ENCODE measurements around the gene NOC4L. TPM values are rescaled to one million over a fixed set of nuclear protein-coding genes. Genes with fewer than 3 reads are reported as not detected.

NOC4L gene
- total and polyA plus RNA-seq, 2 donors (not counting 3 experiments of a cell fraction or from before 2014, with no cell fraction given): 19.4 to 29.4 TPM

DNA sequence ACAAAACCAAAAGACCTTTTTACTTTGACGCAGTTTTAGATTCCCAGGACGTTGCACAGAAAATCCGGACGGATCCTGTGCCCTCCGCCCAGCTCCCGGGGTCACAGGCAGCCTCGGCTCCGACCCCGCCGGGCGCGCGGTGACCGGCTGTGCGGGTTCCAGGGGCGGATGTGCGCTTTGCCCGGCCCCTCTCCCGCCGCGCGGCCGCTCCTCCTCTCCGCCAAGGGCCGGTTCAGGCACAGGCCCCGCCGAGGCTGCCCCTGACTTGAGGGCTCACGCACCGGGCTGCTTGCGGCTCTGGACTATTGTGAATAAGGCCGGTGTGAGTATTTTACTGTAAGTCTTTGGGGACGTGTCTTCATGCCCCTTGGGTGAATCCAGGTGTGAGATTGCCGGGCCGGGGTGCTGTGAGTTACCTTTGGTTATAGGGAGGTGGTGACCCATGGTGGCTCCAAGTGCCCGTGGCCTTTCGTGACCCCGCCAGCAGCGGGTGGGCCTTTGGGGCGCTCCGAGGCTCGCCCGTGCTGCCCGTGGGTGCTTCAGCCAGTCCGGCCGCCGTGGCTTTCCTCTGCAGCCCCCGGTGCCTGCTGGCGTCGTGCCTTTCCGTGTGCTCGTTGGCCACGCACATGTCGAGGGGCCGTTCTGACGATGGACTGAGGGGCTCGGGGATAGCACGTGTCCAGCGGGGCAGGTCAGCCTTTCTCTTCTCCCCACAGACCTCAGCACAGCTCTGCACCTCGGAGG, 45.9 kb downstream of the NOC4L start:
- BruUV-seq (replicated peaks): no TSS peak
- no peak for FAIRE-seq
- Histone ChIP-seq H3K79me2 (ENCODE audit: control insufficient read depth, insufficient read depth, low read length) (no peaks in the 10 kb centered on the region), H3K36me3 (ENCODE audit: control insufficient read depth in 2 of 2, extremely low read depth in 1 of 2, insufficient read depth in 2 of 2, low read length in 2 of 2) (no peaks in the 10 kb centered on the region), H3K27me3 (ENCODE audit: control insufficient read depth in 2 of 2, insufficient read depth in 2 of 2, low read length in 2 of 2) (peaks cover 0 to 5% of the 10 kb centered on the region in 2 experiments), H3K9me3 (replicated peaks; ENCODE audit: control insufficient read depth, insufficient read depth, low read length) (no peaks in the 10 kb centered on the region), H3K9ac (replicated peaks; ENCODE audit: extremely low read depth, insufficient read depth, low read length) (peak overlapping the region; percentile 67), H3K9me1 (replicated peaks; ENCODE audit: control insufficient read depth, extremely low read depth, insufficient read depth, low read length) (no peaks in the 10 kb centered on the region), H4K20me1 (replicated peaks; ENCODE audit: control insufficient read depth, extremely low read depth, insufficient read depth, low read length) (no peaks in the 10 kb centered on the region), H3K27ac (ENCODE audit: insufficient read depth, low read depth, low read length) (no peak overlapping the region), H3K4me2 (ENCODE audit: insufficient read depth, low read length) (peak overlapping the region; percentile 87), H2AFZ (ENCODE audit: low read depth, low read length) (peak overlapping the region; percentile 96), H3K4me1 (ENCODE audit: control insufficient read depth, extremely low read depth, insufficient read depth, low read length) (peaks cover 8% of the 10 kb centered on the region), H3K4me3 (replicated peaks in 1 of 3; ENCODE audit: insufficient read depth in 1 of 3, low read depth in 1 of 3, low read length in 3 of 3) (peak overlapping the region; percentile 44 to 69 (median 44))
- ChIA-PET POLR2A (no interaction called here), CTCF (interaction anchor here (1.4 to 1.6 kb wide), 2 partner anchors 36 to 225 kb away, joined by 3 to 5 read pairs; no protein-coding TSS in a partner anchor)
- intact Hi-C loops (cut with micrococcal nuclease) (no loop called here), dilution Hi-C loops (cut with MboI; ENCODE audit: extremely low pct_ligation_motif_present, low sequenced_read_pairs) (no loop called here)
- DNase-seq (ENCODE audit: low read depth, low spot score): no peak
- TF ChIP-seq, protein P1, sequence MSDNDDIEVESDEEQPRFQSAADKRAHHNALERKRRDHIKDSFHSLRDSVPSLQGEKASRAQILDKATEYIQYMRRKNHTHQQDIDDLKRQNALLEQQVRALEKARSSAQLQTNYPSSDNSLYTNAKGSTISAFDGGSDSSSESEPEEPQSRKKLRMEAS (IDR thresholded peaks at IDR 0.05; ENCODE audit: insufficient read depth, insufficient read length): no peak
- TF ChIP-seq GATA2 (IDR thresholded peaks at IDR 0.05; ENCODE audit: insufficient read depth, insufficient read length, low read depth, low read length) (no peak), MYC (IDR thresholded peaks at IDR 0.05; ENCODE audit: low read depth, low read length) (no peak), POLR2A (IDR thresholded peaks at IDR 0.05; ENCODE audit: low read depth, low read length) (no peak), POLR2AphosphoS5 (IDR thresholded peaks at IDR 0.05; ENCODE audit: insufficient read depth, low read depth, low read length) (no peak), FOS (IDR thresholded peaks at IDR 0.05; ENCODE audit: borderline replicate concordance, insufficient read depth, low read length) (no peak), EZH2 (IDR thresholded peaks at IDR 0.05; ENCODE audit: borderline replicate concordance, low read depth, low read length, severe bottlenecking) (no peak), JUN (IDR thresholded peaks at IDR 0.05; ENCODE audit: borderline replicate concordance, insufficient read depth, insufficient read length, low read depth) (no peak)
- TF ChIP-seq, protein P2, sequence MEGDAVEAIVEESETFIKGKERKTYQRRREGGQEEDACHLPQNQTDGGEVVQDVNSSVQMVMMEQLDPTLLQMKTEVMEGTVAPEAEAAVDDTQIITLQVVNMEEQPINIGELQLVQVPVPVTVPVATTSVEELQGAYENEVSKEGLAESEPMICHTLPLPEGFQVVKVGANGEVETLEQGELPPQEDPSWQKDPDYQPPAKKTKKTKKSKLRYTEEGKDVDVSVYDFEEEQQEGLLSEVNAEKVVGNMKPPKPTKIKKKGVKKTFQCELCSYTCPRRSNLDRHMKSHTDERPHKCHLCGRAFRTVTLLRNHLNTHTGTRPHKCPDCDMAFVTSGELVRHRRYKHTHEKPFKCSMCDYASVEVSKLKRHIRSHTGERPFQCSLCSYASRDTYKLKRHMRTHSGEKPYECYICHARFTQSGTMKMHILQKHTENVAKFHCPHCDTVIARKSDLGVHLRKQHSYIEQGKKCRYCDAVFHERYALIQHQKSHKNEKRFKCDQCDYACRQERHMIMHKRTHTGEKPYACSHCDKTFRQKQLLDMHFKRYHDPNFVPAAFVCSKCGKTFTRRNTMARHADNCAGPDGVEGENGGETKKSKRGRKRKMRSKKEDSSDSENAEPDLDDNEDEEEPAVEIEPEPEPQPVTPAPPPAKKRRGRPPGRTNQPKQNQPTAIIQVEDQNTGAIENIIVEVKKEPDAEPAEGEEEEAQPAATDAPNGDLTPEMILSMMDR (IDR thresholded peaks at IDR 0.05; ENCODE audit: extremely low read depth in 1 of 2, insufficient read depth in 1 of 2, low read depth in 1 of 2, low read length in 2 of 2): no peak
